Left colon (tissue), 2 donors: ENCODE measurements around the gene HNRNPH1. TPM values are rescaled to one million over a fixed set of nuclear protein-coding genes. Genes with fewer than 3 reads are reported as not detected.

ENCODE experiments used
- ATAC-seq: fragments of 200-7000 bp; cut with Tn5 transposase; one replicate; pipeline ENCODE4 v1.9.1; 2020; ENCODE audit warnings: mild to moderate bottlenecking, moderate library complexity
- DNase-seq, 2 donors: peaks; one replicate each; pipeline ENCODE4 v3.0.0-alpha.2; 2020
- intact Hi-C, 2 donors: fragments of 100-400 bp; cut with DNase I in 1 of 2; cut with micrococcal nuclease in 1 of 2; formaldehyde crosslinking; loops; one replicate each; pipeline versions ENCODE4 v1.11.2 to v1.14.0; 2022; cut with DNase I, micrococcal nuclease
- total RNA-seq, 2 donors: library from RNA; stranded (reverse); fragmentation: NEBNext Ultra II Directional; extraction: Animal tissue kit (Norgen Biotek cat#: 25700); gene quantifications; one replicate each; pipeline ENCODE4 v1.2.1, GENCODE V29; 2021
- donor health status: DM: no; HTN: no; CAD: no.
- donor health status: DM: yes; HTN: yes; CAD: no.

The HNRNPH1 gene
- total RNA-seq, 2 donors from 2014 or later = 352 to 431 TPM

DNA sequence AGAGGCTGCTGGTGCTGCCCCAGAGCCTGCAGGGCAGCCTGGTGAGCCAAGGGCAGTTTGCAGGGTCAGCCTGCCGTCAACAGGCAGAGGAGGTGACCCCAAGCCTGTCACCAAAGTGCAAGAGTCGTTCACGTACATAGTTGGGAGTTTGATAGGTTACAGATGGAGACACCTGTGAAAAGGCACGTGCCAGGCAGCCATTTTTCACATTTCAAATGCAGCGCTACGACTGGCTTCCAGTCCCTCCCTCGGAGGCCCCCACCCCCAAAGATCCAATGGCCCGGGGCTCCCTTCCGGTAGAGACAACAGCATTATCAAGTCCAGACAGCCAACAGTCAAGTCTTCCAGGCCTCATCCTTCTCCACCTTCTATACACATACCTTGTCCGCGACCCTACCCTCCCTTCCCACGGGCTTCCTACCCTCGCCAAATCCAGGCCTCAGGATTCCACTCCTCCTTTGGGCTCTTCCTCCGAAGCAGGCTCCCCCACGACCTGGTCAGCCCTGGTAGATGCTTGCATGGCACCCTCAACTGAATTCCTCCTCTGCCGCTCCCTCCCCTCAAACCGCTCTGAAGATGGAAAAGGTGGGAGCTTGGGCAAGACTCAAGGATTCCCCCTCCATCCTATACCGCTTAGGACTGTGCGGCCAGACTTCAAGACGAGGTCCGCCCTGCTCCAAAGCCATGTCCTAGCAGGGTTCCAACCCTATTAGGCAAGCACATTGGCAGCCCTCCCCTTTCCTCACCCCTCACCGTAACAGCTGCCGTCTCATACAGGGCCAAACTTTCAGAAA, 13.2 kb downstream of the HNRNPH1 start:
- intact Hi-C loops = no loop called here
- DNase-seq (no peak), ATAC-seq (peak; percentile 4)

DNA sequence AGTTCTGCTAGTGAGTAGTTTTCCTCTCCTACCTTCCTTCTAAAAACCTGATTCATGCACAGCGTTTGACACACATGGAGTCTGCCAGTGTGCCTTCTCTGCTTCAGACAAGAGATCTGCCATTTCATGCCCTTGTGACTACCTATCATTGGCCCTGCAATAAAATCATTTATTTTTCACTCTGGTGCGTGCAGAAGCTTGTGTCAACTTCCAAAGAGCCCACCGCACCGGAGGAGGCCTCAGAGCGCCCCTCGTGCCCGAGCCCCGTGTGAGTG, 13.7 kb downstream of the HNRNPH1 start:
- peak; percentile 9 for ATAC-seq
- DNase-seq = no peak
- intact Hi-C loops = no loop called here

DNA sequence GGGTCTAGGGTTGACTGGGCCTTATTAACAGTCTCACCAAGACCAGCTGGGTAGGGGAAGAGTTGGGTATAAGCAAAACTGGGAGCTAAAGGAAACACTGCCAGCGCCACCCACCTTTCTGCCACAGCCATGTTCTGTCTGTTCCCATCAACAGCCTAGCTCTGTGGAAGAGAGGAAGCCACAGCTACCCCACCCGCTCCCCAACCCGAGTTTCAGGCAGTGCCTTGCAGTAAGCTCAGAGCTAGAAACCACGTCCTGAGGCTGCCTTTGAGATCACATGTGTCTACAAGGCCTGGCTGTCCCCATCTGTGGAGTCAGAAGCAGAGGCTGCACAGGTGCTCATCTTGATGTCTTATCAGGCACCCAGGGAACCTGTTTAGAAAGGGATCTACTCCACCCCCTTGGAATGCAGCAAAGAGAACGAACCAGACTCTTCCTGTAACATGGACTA, 15.3 kb downstream of the HNRNPH1 start:
- ATAC-seq = no peak
- DNase-seq = peak in 1 of 2 donors; percentile 20
- intact Hi-C loops = no loop called here

- ATAC-seq = peak; percentile 12
These were observed 16.1 kb downstream of the HNRNPH1 start for GRCh38 chr5:179607160-179607931.

DNA sequence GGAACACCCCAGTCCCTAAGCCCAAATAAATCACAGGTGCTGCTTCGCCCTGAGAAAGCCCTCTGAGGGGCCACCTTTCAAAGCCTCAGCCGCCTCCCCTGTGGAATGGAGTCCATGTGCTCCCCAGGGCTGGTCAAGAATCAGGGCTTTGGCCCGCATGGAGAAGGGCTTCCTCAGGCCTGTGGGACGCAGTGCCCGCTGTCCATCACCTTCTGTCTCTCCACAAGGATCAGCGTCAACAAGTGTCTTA, 16.6 kb downstream of the HNRNPH1 start:
- ATAC-seq = no peak
- DNase-seq = no peak
- intact Hi-C loops = no loop called here

More at GRCh38 chr5:179607160-179607931, 16.1 kb downstream of the HNRNPH1 start:
- no peak for DNase-seq
- intact Hi-C loops = no loop called here

- DNase-seq = no peak
- ATAC-seq = no peak
- intact Hi-C loops = no loop called here
These were observed 17.2 kb downstream of the HNRNPH1 start for GRCh38 chr5:179606071-179606909.

GRCh38 chr5:179605026-179605833, 18.2 kb downstream of the HNRNPH1 start:
- intact Hi-C loops = no loop called here
- ATAC-seq (no peak), DNase-seq (peak in 1 of 2 donors; percentile 40)

GRCh38 chr5:179603308-179603707, 20.2 kb downstream of the HNRNPH1 start:
- ATAC-seq (no peak), DNase-seq (no peak)
- intact Hi-C loops = no loop called here

GRCh38 chr5:179601871-179602625, 21.4 kb downstream of the HNRNPH1 start:
- no peak for ATAC-seq
- intact Hi-C loops = no loop called here
- no peak for DNase-seq

DNA sequence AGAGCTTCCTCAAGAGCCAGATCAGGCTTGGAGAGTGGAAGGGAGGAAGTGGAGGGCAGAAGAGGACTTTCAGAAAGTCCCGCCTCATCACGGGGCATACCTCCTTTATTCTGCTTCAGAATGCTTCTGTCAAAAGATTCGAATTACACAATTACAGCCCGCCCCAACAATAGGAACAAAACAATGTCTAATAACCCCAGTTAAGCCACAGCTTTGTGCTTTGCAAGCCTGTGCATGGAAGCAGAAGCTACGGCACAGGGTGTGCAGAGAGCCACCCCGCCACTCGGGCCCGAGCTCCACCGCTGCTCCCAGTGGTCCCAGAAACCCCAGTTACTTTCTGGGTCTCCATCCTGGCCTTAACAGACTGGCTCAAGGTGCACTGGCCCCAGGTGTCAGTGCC, 23.5 kb downstream of the HNRNPH1 start:
- intact Hi-C loops = no loop called here
- no peak for DNase-seq
- no peak for ATAC-seq

- ATAC-seq = no peak
- DNase-seq = no peak
- intact Hi-C loops = no loop called here
These were observed 23.9 kb downstream of the HNRNPH1 start for GRCh38 chr5:179599566-179599965.

- intact Hi-C loops = no loop called here
- no peak for DNase-seq
- ATAC-seq = no peak
These were observed 24.4 kb downstream of the HNRNPH1 start for GRCh38 chr5:179599100-179599499.

DNA sequence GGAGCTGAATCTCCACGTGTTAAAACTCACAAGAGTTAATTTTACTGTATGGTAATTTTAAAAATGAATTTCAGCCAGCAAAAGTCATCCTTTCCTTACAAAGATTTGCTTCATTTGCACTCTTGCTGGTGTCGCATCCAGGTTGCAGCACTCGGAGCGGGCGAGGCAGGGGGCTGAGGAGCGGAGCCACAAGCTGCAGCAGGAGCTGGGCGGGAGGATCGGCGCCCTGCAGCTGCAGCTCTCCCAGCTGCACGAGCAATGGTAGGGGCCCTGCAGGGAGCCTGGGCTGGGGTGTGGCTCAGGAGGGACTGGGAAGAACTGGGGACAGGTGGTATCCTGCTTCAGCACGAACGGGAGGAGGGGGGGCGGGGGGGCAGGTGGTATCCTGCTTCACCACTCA, 27.1 kb downstream of the HNRNPH1 start:
- DNase-seq (no peak), ATAC-seq (no peak)
- intact Hi-C loops = no loop called here

GRCh38 chr5:179595916-179596315, 27.6 kb downstream of the HNRNPH1 start:
- no peak for DNase-seq
- intact Hi-C loops = no loop called here
- no peak for ATAC-seq

- intact Hi-C loops = no loop called here
- no peak for ATAC-seq
- no peak for DNase-seq
These were observed 35.3 kb downstream of the HNRNPH1 start for GRCh38 chr5:179588166-179588565.

DNA sequence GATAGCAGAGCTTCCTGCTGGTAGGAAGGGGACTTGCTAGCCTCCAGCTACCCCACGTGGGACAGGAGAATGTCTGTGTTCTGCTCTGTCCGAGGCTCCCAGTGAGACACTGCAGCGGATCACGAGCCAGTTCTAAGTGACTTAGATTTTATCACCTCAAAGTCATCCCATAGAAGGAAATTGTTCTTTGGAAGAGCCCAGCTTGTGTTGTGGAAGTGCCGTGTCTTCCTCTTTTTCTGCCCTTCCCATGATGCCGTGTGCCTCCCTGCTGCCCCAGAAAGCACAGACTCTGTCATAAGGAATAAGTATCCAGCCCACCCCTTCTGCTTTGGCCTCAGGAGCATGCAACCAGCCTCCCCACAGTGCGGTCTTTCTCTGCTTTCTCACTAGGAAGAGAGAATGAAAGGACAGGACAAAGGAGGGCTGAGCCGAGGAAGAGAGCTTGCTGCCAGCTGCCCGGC, 37.5 kb downstream of the HNRNPH1 start:
- DNase-seq (no peak), ATAC-seq (no peak)
- intact Hi-C loops = no loop called here

GRCh38 chr5:179577286-179577960, 46.0 kb downstream of the HNRNPH1 start:
- DNase-seq (no peak), ATAC-seq (no peak)
- intact Hi-C loops = no loop called here

GRCh38 chr5:179572386-179572785, 51.1 kb downstream of the HNRNPH1 start:
- intact Hi-C loops = no loop called here
- DNase-seq (no peak), ATAC-seq (no peak)
